Left renal pelvis (tissue), 4 donors: Measurements from ENCODE around the gene GGNBP2. TPM values are rescaled to one million over a fixed set of nuclear protein-coding genes. Genes with fewer than 3 reads are reported as not detected.
A peak's percentile ranks its signal among the peaks of the same experiment; 100 is the strongest.

ENCODE experiments used
- DNase-seq, 4 donors: peaks; one replicate each; pipeline ENCODE4 v3.0.0-alpha.2; 2013; ENCODE audit warnings: low read depth in 4 of 4, low spot score in 3 of 4
- polyA plus RNA-seq, 4 donors: library from polyadenylated mRNA; unstranded; fragments of 120-200 nt; gene quantifications; one replicate each; pipeline ENCODE4 v1.2.1, GENCODE V29; 2013; ENCODE audit not compliant: insufficient read length in 4 of 4

The GGNBP2 gene
- polyA plus RNA-seq, 4 donors: 56.3 to 92.5 (median 85.9) TPM

- DNase-seq: no peak
Observed at GRCh38 chr17:36514856-36515255, 29.9 kb upstream of the GGNBP2 start.

- no peak for DNase-seq
Observed at GRCh38 chr17:36515837-36516236, 28.9 kb upstream of the GGNBP2 start.

- DNase-seq: no peak
Observed at GRCh38 chr17:36523113-36523512, 21.6 kb upstream of the GGNBP2 start.

- DNase-seq: no peak
Observed at GRCh38 chr17:36524428-36524876, 20.3 kb upstream of the GGNBP2 start.

- no peak for DNase-seq
Observed at GRCh38 chr17:36525113-36525512, 19.6 kb upstream of the GGNBP2 start.

- DNase-seq: no peak
Observed at GRCh38 chr17:36525888-36526287, 18.8 kb upstream of the GGNBP2 start.

GRCh38 chr17:36527621-36528250 is 17.0 kb upstream of the GGNBP2 start:
- DNase-seq: no peak

GRCh38 chr17:36529121-36529520 is 15.6 kb upstream of the GGNBP2 start:
- DNase-seq: no peak

GRCh38 chr17:36532435-36532975 is 12.2 kb upstream of the GGNBP2 start:
- DNase-seq: no peak

GRCh38 chr17:36533935-36534839 is 10.5 kb upstream of the GGNBP2 start:
- peak in 3 of 4 donors; percentile 29 to 31 (median 31) for DNase-seq

- peak; percentile 65 to 71 (median 70) for DNase-seq
Observed at GRCh38 chr17:36534840-36535668, 9.7 kb upstream of the GGNBP2 start, which contains the start of the genes MYO19 and PIGW. MYO19 (minus strand) TSS chr17:36534868; CDS start chr17:36532538, 2,330 bp downstream. PIGW (plus strand) TSS chr17:36534987; CDS start chr17:36537102, 2,115 bp downstream.

- DNase-seq: no peak
Observed at GRCh38 chr17:36535669-36536081, 9.0 kb upstream of the GGNBP2 start.

GRCh38 chr17:36540696-36541095 is 4.0 kb upstream of the GGNBP2 start:
- DNase-seq: no peak

GRCh38 chr17:36542755-36543154 is 2.0 kb upstream of the GGNBP2 start:
- DNase-seq: no peak

GRCh38 chr17:36544044-36544306 is 744 bp upstream of the GGNBP2 start:
- DNase-seq: peak in 3 of 4 donors; percentile 12 to 27 (median 23)

GRCh38 chr17:36545077-36545464 is 352 bp downstream of the GGNBP2 start:
- DNase-seq: no peak

GRCh38 chr17:36545465-36546417 is 1.0 kb downstream of the GGNBP2 start:
- peak; percentile 89 to 96 (median 96) for DNase-seq

GRCh38 chr17:36546418-36547093 is 1.8 kb downstream of the GGNBP2 start:
- DNase-seq: no peak

- DNase-seq: no peak
Observed at GRCh38 chr17:36547776-36548175, 3.1 kb downstream of the GGNBP2 start.
